Measurements from ENCODE around the gene MAS1L.

The MAS1L gene

DNA sequence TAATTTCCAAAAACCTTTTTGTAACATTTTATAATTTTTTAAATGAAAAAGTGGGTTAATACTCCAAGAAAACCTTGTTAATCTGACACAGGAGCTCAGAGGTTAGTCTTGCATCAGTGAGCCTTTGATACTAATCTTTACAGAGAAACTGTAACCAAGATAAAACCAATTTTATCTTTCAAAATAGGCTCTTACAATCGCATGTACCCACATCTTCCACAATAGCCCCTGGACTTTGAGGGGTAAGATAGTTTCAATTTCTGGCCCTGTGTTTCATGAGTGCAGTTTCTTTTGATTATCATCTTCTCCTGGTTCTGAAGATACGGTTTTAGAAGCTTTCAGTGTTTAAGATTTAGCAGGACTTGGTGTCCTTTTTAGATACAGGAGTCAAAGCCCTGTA, 34.5 kb upstream of the MAS1L start:
- no peak for DNase-seq (ENCODE audit: low read depth in 1 of 2, low spot score in 1 of 2)
- in situ Hi-C loops (cut with HindIII; ENCODE audit: low pct_unique_long_range_greater_than_20kb, low sequenced_read_pairs) = no loop called here
- no peak for TF ChIP-seq JUND (IDR thresholded peaks at IDR 0.05; ENCODE audit: low read depth)

DNA sequence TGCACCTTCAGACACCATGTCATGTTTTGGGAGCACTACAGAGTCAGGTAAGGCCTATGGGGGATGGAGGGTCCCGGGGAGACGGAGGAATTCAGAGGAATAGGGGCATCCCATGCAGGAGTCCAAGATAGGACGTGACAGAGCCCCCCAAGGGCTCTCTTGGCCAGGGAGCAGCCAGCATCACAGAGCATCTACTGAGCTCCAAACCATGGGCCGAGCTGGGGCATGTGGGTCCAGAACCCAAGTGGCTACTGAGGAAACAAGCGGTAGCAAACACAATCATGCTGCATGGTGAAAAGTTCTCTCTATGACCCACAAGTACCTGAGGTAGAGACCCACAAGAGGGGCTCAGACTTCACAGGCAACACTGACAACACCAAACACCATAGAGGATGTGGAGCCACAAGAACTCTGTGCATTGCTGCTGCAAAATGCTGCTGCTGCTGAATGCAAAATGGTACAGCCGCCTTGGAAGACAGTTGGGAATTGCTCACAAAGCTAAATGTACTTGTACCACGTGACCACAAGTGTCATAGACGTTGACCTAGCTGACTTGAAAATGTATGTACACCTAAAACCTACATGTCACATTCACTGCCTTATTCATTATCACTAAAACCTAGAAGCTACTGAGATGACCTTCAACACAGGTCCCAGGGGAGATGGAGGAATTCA, 33.4 kb upstream of the MAS1L start:
- in situ Hi-C loops (cut with HindIII; ENCODE audit: low pct_unique_long_range_greater_than_20kb, low sequenced_read_pairs) = no loop called here
- TF ChIP-seq JUND (IDR thresholded peaks at IDR 0.05; ENCODE audit: low read depth) = no peak
- no peak for DNase-seq (ENCODE audit: low read depth in 1 of 2, low spot score in 1 of 2)

DNA sequence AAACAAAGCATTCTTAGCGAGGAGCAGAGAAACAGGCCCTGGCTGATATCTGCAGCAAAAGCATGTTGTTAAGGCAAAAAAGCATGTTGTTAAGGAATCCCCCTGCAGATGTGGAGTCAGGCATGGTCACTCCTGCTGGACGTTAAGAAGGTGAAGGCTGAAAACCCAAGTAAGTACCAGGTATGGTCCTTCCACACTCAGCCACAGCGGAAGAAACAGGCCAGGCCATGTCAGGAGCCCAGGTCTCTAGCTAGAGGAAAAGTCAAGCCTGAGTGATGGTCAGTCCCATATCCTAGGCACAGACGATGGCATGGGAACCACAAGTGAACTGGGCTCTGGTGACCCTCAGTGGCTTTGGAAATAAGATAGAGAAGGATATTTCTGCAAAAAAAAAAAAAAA, 32.5 kb upstream of the MAS1L start:
- no peak for TF ChIP-seq JUND (IDR thresholded peaks at IDR 0.05; ENCODE audit: low read depth)
- no peak for DNase-seq (ENCODE audit: low read depth in 1 of 2, low spot score in 1 of 2)
- in situ Hi-C loops (cut with HindIII; ENCODE audit: low pct_unique_long_range_greater_than_20kb, low sequenced_read_pairs) = no loop called here

DNA sequence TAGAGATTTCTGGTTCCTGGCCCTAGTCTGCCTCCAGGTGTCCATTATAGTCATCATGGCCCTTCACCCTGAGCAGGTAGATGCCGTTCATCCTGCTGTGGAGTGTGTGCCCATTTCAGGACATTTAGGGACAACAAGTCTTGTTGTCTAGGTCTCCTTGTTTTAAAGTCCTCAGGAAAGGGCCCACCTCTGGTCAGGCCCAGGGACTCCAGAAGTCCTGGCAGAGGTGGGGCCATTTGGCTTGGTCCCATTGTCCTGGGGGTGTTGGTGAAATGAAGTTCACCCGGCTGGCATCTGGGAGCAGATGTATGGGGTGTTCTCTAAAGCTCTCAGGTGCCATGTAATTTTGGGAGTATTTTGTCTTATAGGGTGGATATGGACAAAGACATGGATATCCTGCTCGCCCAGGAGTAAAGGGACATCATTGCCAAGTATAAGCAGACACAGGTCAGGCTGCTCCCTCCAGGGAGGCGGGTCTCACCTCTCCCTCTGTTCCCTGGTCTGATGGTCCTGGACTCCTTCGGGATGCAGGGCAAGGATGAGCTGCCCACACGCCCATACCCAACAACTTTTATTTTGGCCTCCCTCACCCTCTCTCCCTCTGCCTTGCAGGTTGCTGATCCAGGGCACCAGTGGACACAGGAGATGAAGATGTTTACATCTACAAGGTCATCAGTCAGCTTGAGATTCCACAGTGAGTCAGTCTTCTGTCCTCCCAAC, 31.7 kb upstream of the MAS1L start:
- in situ Hi-C loops (cut with HindIII; ENCODE audit: low pct_unique_long_range_greater_than_20kb, low sequenced_read_pairs) = no loop called here
- DNase-seq (ENCODE audit: low read depth in 1 of 2, low spot score in 1 of 2) = no peak
- no peak for TF ChIP-seq JUND (IDR thresholded peaks at IDR 0.05; ENCODE audit: low read depth)

DNA sequence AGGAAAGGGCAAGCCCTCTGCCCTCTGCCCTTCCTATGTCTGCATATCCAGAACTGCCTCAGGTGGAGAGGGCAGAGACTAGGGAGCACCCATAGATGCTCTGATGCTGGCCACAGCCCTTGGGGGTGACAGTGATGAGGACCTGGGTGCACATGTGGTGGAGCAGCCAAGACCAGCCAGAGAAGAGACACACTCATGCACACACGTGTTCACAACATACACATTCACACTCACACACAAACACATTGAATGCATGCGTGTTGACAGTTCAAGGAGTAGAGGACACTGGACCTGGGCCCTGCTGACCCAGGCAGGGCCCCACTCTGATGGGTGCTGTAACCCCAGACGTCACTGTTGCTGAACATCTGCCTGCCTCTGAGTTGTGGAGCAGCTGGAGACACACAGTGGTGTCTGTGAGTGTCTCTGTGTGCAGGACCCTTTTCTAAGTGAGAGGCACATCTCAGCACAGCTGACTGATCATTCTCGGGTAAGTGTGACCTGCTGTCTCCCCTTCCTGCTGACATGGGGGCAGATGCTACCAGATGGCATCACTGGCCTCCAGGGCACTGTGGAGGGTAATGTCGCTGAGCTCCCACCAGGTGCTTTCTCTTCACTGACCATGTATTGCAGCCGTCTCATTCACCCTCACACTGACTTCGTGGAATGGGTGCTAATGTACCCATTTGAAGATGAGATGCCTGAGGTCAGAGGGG, 30.1 kb upstream of the MAS1L start:
- in situ Hi-C loops (cut with HindIII; ENCODE audit: low pct_unique_long_range_greater_than_20kb, low sequenced_read_pairs) = no loop called here
- DNase-seq (ENCODE audit: low read depth in 1 of 2, low spot score in 1 of 2) = no peak
- TF ChIP-seq JUND (IDR thresholded peaks at IDR 0.05; ENCODE audit: low read depth) = no peak

DNA sequence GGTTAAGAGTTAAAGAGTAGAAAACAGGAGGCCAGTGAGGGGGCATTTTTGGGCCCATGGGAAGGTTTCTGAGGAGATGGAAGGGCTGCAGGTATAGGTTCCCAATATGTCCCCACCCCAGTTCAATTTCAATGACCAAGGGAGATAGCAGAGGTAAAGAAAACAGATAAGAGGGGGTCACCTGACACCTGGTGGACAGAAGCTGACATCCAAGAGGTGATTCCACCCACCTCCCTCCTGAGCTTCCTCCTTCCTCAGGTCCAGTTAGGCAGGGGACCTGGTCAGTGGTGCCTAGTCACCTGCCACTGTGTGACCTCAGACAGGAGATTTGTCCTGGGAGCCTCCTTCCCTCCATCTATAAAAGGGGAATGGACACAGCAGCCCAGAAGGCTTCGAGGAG, 29.5 kb upstream of the MAS1L start:
- in situ Hi-C loops (cut with HindIII; ENCODE audit: low pct_unique_long_range_greater_than_20kb, low sequenced_read_pairs) = no loop called here
- no peak for TF ChIP-seq JUND (IDR thresholded peaks at IDR 0.05; ENCODE audit: low read depth)
- no peak for DNase-seq (ENCODE audit: low read depth in 1 of 2, low spot score in 1 of 2)

DNA sequence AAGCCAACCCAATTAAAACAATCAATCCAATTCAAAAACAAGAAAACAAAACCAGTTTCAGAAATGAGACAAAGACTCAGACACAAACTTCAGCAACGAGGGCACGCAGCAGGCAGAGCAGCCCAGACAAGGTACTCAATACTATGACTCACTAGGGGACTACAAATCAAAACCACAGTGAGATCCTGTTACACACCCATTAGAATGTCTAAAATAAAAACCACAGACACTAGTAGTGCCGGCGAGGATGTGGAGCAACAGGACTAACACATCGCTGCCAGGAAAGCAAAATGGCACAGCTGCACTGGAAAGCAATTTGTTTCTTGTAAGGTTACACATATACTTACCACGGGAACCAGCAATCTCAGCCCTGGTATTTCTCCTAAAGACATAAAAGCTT, 28.4 kb upstream of the MAS1L start:
- DNase-seq (ENCODE audit: low read depth in 1 of 2, low spot score in 1 of 2) = peak in 1 of 2 experiments; percentile 52
- no peak for TF ChIP-seq JUND (IDR thresholded peaks at IDR 0.05; ENCODE audit: low read depth)
- in situ Hi-C loops (cut with HindIII; ENCODE audit: low pct_unique_long_range_greater_than_20kb, low sequenced_read_pairs) = no loop called here

DNA sequence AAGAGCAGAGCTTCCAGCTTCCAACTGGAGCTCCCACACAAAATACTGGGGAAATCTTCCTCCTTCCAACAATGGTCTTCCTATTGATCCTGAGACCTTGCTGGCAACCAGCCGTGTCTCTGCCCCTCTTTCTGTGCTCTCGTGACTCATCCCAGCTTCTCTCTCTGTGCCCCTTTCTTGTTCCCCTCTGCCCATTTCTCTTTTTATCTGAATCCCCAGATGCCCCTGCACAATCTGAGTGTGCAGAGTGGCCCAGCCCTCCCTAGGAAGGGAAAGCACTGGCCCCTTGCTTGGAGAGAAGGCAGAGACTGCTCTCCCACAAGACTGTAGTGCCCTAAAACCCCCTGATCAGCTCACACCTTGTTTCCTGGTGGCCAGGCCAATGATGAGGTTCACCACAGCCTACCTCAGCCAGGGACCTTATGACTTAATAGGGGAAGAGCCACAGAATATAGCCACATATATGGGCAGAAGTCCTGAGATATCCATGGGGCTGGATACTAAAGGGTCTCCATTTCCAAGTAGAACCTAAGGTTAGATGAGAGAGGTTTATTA, 23.1 kb upstream of the MAS1L start:
- in situ Hi-C loops (cut with HindIII; ENCODE audit: low pct_unique_long_range_greater_than_20kb, low sequenced_read_pairs) = no loop called here
- no peak for DNase-seq (ENCODE audit: low read depth in 1 of 2, low spot score in 1 of 2)
- TF ChIP-seq JUND (IDR thresholded peaks at IDR 0.05; ENCODE audit: low read depth) = no peak

DNA sequence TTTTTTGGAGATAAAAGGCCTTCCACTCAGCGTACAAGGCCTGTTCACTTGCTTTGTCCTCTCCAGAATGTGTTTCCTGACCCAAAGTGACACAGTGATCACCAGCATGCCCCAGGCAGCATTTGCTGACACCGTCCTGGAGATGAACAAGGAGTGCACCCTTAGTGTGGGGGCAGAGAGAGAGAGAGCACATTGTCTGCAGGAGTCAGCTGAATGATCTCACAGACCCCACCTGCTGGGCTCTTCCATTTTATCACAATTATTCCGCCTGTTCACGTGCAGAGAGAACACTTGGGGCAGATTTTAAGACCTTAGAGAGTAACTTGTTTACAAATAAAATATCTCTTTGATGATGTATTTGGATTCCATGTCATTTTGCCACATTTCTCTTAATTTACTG, 22.4 kb upstream of the MAS1L start:
- DNase-seq (ENCODE audit: low read depth in 1 of 2, low spot score in 1 of 2) = no peak
- no peak for TF ChIP-seq JUND (IDR thresholded peaks at IDR 0.05; ENCODE audit: low read depth)
- in situ Hi-C loops (cut with HindIII; ENCODE audit: low pct_unique_long_range_greater_than_20kb, low sequenced_read_pairs) = no loop called here

DNA sequence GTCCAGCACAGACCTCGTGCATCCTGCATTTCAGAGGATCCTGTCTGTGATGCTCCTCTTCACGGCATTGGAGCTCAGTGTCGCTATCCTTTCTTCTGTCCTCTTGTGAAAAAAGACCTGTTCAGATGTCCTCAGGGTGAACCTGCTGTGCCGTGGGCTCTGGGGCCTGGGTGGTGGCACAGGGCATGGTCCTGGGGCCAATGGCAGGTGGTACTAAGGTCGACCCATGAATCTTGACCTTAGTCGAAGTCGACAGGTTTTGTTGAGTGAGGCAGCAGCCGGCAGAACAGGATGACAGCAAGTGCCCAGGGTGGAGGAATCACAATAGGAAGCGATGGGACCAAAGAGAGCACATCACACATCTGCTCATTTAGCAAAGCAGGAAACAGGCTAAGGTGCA, 22.0 kb upstream of the MAS1L start:
- in situ Hi-C loops (cut with HindIII; ENCODE audit: low pct_unique_long_range_greater_than_20kb, low sequenced_read_pairs) = no loop called here
- DNase-seq (ENCODE audit: low read depth in 1 of 2, low spot score in 1 of 2) = no peak
- TF ChIP-seq JUND (IDR thresholded peaks at IDR 0.05; ENCODE audit: low read depth) = no peak

DNA sequence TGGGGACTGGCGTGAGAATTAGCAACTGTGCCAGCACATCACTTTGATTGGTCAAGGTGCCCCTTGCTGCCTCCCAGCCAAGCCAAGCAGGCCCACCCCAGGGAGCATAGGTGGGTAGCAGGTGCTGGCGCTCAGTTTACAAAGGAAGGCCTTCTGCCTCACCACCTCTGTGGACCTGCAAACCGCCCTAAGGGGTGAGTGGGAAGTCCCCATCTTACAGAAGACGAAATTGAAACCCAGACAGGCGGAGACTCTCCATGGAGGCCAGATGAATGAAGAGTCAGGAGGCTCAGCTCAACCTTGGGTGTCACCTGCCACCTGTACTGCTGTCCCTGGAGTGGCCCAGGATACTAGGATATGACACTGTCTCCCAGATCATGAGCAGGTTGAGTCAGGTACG, 21.5 kb upstream of the MAS1L start:
- in situ Hi-C loops (cut with HindIII; ENCODE audit: low pct_unique_long_range_greater_than_20kb, low sequenced_read_pairs) = no loop called here
- TF ChIP-seq JUND (IDR thresholded peaks at IDR 0.05; ENCODE audit: low read depth) = no peak

DNA sequence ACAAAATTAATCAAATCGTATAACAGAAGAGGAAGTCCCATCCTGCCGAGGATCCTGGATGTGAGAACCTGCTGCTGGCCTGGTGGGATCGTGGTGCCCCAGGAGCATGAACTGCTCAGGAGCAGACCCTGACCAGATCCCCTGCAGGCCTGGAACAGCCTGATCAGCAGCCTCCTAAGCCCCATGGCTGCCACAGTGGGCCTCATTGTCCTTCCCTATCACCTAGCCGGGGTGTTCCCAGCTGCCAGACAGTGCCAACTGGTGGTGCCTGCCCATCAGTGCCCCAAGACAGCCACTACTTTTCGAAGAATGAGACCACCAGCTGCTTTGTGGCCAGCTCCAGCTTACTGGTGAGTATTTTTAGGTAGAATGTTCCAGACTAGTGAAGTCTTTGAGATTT, 19.6 kb upstream of the MAS1L start:
- TF ChIP-seq JUND (IDR thresholded peaks at IDR 0.05; ENCODE audit: low read depth) = no peak
- DNase-seq (ENCODE audit: low read depth in 1 of 2, low spot score in 1 of 2) = no peak
- in situ Hi-C loops (cut with HindIII; ENCODE audit: low pct_unique_long_range_greater_than_20kb, low sequenced_read_pairs) = no loop called here

More for the DNA sequence above, 21.5 kb upstream of the MAS1L start:
- no peak for DNase-seq (ENCODE audit: low read depth in 1 of 2, low spot score in 1 of 2)
